SKM-1 treated with dmso at 0.1 percent for 144 hours (cell line): ENCODE data around the gene PRIM2.
"Not testable (repeated sequence)": the region's sequence is repeated elsewhere in the genome, so short reads cannot be mapped to it uniquely, and the experiment has no call there.

ENCODE experiments used
- DNase-seq: peaks from one replicate; lab custom pipeline; 2025; ENCODE audit not compliant: unreplicated experiment; lab: John Stamatoyannopoulos, UW

The PRIM2 gene

GRCh38 chr6:57491795-57492194, 174.4 kb downstream of the PRIM2 start:
- not testable (repeated sequence) for DNase-seq

GRCh38 chr6:57496251-57496650, 178.8 kb downstream of the PRIM2 start:
- not testable (repeated sequence) for DNase-seq

GRCh38 chr6:57500368-57501021, 183.1 kb downstream of the PRIM2 start:
- not testable (repeated sequence) for DNase-seq

GRCh38 chr6:57502387-57502786, 185.0 kb downstream of the PRIM2 start:
- not testable (repeated sequence) for DNase-seq

- DNase-seq: not testable (repeated sequence)
Observed at GRCh38 chr6:57505251-57505650, 187.8 kb downstream of the PRIM2 start.

GRCh38 chr6:57510390-57510789, 193.0 kb downstream of the PRIM2 start:
- DNase-seq: not testable (repeated sequence)

- not testable (repeated sequence) for DNase-seq
Observed at GRCh38 chr6:57515171-57515570, 197.7 kb downstream of the PRIM2 start.

GRCh38 chr6:57515845-57516244, 198.4 kb downstream of the PRIM2 start:
- not testable (repeated sequence) for DNase-seq

GRCh38 chr6:57516776-57517175, 199.3 kb downstream of the PRIM2 start:
- DNase-seq: not testable (repeated sequence)

- DNase-seq: not testable (repeated sequence)
Observed at GRCh38 chr6:57519198-57519597, 201.8 kb downstream of the PRIM2 start.

- not testable (repeated sequence) for DNase-seq
Observed at GRCh38 chr6:57521085-57521484, 203.7 kb downstream of the PRIM2 start.

- DNase-seq: not testable (repeated sequence)
Observed at GRCh38 chr6:57523221-57523620, 205.8 kb downstream of the PRIM2 start.

- DNase-seq: not testable (repeated sequence)
Observed at GRCh38 chr6:57529755-57530154, 212.3 kb downstream of the PRIM2 start.

- DNase-seq: not testable (repeated sequence)
Observed at GRCh38 chr6:57532660-57533059, 215.2 kb downstream of the PRIM2 start.

- not testable (repeated sequence) for DNase-seq
Observed at GRCh38 chr6:57535121-57535520, 217.7 kb downstream of the PRIM2 start.

- DNase-seq: not testable (repeated sequence)
Observed at GRCh38 chr6:57535994-57536393, 218.6 kb downstream of the PRIM2 start.

- not testable (repeated sequence) for DNase-seq
Observed at GRCh38 chr6:57537916-57538315, 220.5 kb downstream of the PRIM2 start.

GRCh38 chr6:57551961-57552360, 234.5 kb downstream of the PRIM2 start:
- not testable (repeated sequence) for DNase-seq

GRCh38 chr6:57557855-57558254, 240.4 kb downstream of the PRIM2 start:
- not testable (repeated sequence) for DNase-seq

GRCh38 chr6:57559170-57559569, 241.7 kb downstream of the PRIM2 start:
- DNase-seq: not testable (repeated sequence)

GRCh38 chr6:57562233-57562632, 244.8 kb downstream of the PRIM2 start:
- not testable (repeated sequence) for DNase-seq

GRCh38 chr6:57572119-57572518, 254.7 kb downstream of the PRIM2 start:
- not testable (repeated sequence) for DNase-seq

- not testable (repeated sequence) for DNase-seq
Observed at GRCh38 chr6:57572844-57573243, 255.4 kb downstream of the PRIM2 start.
